Measurements from ENCODE around the gene RASL11A.
"Not testable (repeated sequence)": the region's sequence is repeated elsewhere in the genome, so short reads cannot be mapped to it uniquely, and the experiment has no call there.

The RASL11A gene

GRCh38 chr13:27309967-27310598 is 39.5 kb downstream of the RASL11A start:
- DNase-seq (ENCODE audit: extremely low read depth, low read depth), result no peak

GRCh38 chr13:27310946-27311345 is 40.3 kb downstream of the RASL11A start:
- DNase-seq (ENCODE audit: extremely low read depth, low read depth), result no peak
- TF ChIP-seq CTCF (IDR thresholded peaks at IDR 0.05; ENCODE audit: low read depth, low read length), result no peak

More at GRCh38 chr13:27309967-27310598, 39.5 kb downstream of the RASL11A start:
- no peak for TF ChIP-seq CTCF (IDR thresholded peaks at IDR 0.05; ENCODE audit: low read depth, low read length)

- TF ChIP-seq CTCF (IDR thresholded peaks at IDR 0.05; ENCODE audit: low read depth, low read length), result no peak
- DNase-seq (ENCODE audit: extremely low read depth, low read depth), result no peak
These were observed 41.0 kb downstream of the RASL11A start for GRCh38 chr13:27311518-27312210.

GRCh38 chr13:27313770-27314169 is 43.1 kb downstream of the RASL11A start:
- no peak for DNase-seq (ENCODE audit: extremely low read depth, low read depth)
- no peak for TF ChIP-seq CTCF (IDR thresholded peaks at IDR 0.05; ENCODE audit: low read depth, low read length)

- no peak for DNase-seq (ENCODE audit: extremely low read depth, low read depth)
- TF ChIP-seq CTCF (IDR thresholded peaks at IDR 0.05; ENCODE audit: low read depth, low read length), result no peak
These were observed 48.8 kb downstream of the RASL11A start for GRCh38 chr13:27319404-27319803.

GRCh38 chr13:27321468-27322431 is 51.1 kb downstream of the RASL11A start:
- DNase-seq (ENCODE audit: extremely low read depth, low read depth), result no peak
- no peak for TF ChIP-seq CTCF (IDR thresholded peaks at IDR 0.05; ENCODE audit: low read depth, low read length)

- not testable (repeated sequence) for DNase-seq (ENCODE audit: extremely low read depth, low read depth)
These were observed 51.8 kb downstream of the RASL11A start for GRCh38 chr13:27322443-27322842.
